Tibial nerve (tissue), 3 donors: ENCODE measurements around the gene GON7.

Source experiments
- CTCF ChIP-seq, 5 experiments: fragments of 200-600 bp in 3 of 5; fragments of 450-650 bp in 2 of 5; sonication (generic) in 3 of 5; IDR thresholded peaks; one replicate each; pipeline ENCODE4 v1.5.1; 2016 to 2019; ENCODE audit warnings: antibody characterized with exemption in 5 of 5, mild to moderate bottlenecking in 3 of 5, moderate library complexity in 2 of 5
- POLR2A ChIP-seq, 2 donors: fragments of 450-650 bp; IDR thresholded peaks; one replicate each; pipeline ENCODE4 v1.6.1; 2017; ENCODE audit warnings: antibody characterized with exemption in 2 of 2, mild to moderate bottlenecking in 2 of 2, moderate library complexity in 2 of 2

DNA sequence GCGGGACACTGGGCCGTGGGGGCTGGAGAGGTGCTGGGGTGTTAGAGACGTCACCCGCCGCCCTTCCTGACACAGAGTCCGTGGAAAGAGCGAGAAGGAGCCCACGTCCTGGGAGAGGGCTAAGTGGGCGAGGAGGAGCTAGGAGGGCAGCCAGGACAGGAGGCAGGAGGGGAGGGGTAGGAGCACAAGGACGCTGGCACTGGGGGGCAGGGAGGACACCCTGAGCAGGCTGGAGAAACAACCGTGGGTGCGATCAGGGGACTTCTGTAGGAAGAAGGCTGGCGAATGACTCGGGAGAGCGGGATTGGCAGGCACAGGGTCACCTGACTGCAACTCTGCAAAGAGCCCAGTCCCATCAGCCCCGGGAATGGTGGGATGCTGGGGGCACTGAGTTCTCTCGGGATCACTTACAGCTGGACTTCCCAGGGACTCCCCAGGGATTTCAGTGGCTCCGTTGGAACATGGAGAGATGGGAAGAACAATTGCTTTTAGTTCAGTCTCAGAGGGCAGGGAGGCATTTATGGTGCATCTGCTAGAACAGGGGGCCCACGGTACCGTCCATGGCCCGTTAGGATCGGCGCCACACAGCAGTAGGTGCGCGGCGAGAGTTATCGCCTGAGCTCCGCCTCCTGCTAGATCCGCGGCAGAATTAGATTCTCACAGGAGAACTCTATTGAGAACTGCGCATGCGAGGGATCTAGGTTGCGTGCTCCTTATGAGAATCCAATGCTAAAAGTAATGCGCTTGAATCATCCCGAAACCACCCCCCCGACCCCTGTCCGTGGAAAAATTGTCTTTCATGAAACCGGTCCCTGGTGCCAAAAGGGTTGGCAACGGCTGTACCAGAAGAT is 24.5 kb upstream of the GON7 start:
- TF ChIP-seq CTCF (IDR thresholded peaks at IDR 0.05) (no peak), POLR2A (IDR thresholded peaks at IDR 0.05) (no peak)
